Stimulated activated CD8-positive, alpha-beta memory T cell treated with anti-CD3 and anti-CD28 coated beads, Interleukin-15, amount 100 ng/mL, for 4 hours (primary cell): ENCODE data around the gene TREML1.
"Not testable (repeated sequence)": the region's sequence is repeated elsewhere in the genome, so short reads cannot be mapped to it uniquely, and the experiment has no call there.

ENCODE experiments used
- DNase-seq, 2 donors: peaks; one replicate each; pipeline ENCODE4 v3.0.0-alpha.2; 2020; ENCODE audit warnings: low read depth in 2 of 2

TREML1 gene

DNA sequence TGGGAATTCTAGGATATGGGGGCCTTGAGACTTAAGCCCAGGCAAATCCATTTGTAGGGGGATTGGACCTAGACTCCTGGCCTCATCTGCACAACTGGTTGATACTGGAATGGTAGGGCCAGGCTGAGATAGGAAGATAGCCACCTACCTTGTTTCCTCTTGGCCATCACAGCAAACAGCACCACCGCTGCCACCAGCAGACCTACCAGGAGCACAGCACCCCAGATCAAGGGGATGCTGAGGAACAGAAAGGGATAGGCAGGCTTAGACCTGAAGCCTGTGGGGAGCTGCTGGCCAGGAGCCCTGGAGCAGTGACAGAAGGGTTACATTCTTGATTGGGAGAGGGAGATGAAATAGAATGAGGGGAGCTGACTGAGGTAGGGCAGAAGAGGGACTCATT is 3.5 kb downstream of the TREML1 start:
- DNase-seq = no peak

DNA sequence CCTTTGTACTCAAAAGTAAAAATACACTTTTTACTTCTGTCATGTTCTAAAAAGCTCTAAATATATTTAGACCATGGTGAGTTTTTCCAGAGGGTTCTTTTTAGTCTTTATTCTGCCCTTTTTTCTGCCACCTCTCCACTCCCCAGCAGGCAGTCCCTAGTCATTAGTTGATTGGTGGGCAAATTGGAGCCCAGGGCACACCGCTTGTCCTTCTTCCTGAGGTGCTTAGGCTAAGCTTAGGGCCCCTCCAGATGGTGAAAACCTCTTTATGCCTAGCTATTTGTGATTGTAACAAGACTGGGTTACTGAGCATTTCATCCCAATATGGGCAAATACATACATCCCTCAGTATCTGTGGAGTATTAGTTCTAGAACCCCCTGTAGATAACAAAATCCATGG is 6.2 kb downstream of the TREML1 start:
- no peak for DNase-seq

DNA sequence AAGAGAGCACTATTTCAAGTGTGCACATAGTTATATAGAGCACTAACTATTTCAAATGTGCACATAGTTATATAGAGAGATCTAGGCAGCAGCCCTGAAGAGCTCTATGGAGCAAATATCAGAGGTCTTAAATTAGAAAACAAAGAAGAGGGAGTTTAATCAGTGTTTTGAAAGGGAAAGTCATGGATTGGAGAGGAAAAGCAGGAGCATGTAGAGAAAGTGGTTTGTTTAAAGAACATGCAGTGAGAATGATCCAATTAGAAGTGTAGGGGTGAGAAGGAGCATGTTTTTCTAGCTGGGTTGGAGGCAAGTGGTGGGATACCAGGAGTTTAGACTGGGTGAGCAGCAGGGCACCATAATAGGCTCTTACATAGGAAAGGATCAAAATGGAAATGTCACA is 17.2 kb downstream of the TREML1 start:
- no peak for DNase-seq

DNA sequence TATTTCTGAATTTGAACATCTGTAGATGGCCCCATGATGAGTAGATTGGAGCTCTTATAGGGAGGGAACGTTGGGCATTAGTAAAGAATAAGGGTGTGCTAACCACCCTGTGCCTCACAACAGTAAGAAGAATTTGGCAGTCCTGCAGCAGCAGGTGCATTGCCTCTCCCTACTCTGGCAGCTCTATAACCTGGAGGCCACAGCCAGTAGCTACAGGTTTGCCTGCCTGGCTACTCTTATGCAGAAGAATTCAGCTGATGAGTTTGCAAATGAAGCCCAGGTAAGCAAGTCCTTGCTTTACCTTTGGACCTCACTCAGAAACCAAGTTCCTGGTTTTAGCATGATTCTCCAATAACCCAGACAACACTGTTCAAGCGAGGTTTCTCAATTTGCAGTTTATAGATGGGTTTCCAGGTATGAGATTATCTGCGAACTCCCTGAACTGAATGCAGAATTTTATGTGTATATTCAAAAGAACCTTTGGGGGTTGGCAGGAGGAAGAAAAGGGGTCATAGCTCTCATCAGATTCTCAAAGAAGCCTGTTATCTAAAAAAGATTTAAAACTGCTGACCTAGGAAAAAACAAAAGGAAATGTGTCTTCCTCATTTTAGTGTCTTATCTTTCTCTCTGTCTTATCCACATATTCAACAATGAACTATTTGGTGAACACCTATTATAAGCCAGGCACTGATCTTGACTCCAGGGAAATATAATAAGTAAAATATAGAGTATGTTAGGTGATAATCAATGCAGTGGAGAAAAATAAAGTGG is 18.9 kb downstream of the TREML1 start:
- DNase-seq = no peak

DNA sequence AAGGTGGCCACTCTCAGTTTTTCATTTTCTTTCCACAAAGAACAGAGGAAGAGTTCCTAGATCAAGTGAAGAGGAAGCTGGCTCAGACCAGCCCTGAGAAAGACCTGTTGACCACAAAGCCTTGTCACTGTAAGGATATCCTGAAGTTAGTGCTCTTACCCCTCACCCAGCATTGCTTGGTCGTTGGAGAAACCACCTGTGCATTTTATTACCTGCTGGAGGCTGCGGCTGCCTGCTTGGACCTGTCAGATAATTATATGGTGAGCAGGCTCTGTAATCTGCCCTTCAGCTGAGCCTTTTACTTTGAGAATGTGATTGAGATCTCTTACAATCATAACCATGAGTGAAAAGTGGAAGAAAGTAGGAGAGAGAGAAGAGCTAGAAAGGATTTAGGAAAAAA is 21.9 kb downstream of the TREML1 start:
- DNase-seq = no peak

DNA sequence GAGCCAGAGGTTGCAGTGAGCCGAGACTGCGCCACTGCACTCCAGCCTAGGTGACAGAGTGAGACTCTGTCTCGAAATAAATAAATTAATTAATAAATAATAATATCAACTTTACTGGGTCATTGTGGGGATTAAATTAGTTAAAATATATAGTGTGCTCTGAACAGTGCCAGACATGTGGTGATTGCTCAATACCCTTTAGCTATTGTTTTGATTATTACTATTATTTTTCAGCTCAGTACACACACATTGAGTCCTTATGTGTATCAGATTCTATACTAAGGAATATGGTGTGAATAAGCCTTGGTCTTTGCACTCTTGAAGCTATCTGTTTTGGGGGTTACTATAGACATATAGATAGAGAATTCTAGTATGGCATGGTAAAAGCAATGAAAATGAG is 28.9 kb downstream of the TREML1 start:
- no peak for DNase-seq

DNA sequence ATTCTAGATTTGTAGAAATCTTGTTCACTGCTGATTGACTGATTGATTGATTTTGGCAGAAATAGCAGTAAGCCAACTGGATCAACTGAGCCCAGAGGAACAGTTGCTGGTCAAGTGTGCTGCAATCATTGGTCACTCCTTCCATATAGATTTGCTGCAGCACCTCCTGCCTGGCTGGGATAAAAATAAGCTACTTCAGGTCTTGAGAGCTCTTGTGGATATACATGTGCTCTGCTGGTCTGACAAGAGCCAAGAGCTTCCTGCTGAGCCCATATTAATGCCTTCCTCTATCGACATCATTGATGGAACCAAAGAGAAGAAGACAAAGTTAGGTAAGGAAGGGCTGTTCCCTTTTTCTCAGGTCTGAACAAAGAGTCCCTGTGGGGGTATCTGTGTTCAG is 31.2 kb downstream of the TREML1 start:
- no peak for DNase-seq

DNA sequence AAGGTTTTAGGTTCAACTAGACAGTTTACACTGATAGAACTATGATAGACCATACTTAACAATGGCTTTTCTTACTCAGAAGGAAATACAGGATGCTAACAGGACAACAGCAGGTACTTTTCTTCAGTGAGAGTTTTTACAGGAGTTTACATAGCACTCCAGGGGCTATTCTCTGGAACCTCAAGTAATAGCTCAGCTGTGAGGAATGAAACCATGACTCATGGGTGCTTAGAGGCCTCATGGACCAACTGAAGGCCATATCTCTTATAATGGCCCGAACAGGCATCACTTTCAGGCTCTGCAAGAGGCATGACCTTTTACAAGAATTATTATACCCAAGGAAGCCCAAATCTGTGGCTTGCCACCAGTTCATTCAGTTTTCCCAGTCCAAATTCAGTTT is 31.8 kb downstream of the TREML1 start:
- DNase-seq = no peak

DNA sequence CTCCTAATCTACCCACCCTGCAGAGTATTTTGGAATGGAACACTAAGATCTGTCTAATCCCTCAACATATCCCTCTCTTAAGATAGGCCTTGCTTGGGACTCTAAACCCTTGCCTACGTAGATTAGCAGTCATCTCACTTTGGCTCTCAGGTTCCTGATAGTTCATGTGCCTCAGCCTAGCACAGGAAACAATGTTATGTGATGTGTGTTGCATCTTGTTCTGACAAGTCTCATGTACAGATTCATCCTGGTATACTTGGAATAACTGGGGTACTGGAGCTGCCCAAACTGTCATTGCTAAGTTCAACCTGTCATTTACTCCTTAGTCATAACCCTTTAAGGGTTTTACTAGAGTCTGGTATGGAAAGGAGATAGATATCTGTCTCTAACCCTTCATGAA is 34.1 kb downstream of the TREML1 start:
- DNase-seq = no peak

DNA sequence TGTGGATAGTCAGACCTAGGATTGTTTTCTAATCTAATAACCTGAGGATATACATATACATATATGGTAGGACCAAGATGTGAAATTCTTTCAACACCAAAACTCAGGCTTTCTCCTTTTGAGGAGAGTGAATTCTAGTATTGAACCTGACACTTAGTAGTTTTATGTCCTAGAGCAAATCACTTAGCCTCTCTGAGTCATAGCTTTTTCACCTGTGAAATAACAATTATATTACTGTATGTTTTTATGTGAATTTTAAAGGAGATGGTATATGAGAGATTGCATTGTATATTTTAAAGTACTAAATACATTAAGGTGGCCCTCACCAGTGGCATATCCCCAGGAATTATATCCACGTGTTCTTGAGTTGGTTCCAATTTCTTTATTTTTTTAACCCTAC is 34.6 kb downstream of the TREML1 start:
- no peak for DNase-seq

DNA sequence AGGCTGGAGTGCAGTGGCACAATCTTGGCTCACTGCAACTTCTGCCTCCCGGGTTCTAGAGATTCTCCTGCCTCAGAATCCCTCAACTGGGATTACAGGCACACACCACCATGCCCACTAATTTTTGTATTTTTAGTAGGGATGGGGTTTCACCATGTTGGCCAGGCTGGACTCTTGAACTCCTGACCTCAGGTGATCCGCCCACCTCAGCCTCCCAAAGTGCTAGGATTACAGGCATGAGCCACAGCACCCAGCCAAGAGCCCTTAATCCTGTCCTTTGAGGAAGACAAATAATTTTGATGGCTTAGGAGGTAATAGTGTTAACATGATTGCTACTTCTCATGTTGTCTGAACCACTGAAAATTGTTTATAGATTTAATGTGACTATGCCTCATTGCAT is 39.1 kb downstream of the TREML1 start:
- DNase-seq = not testable (repeated sequence)

DNA sequence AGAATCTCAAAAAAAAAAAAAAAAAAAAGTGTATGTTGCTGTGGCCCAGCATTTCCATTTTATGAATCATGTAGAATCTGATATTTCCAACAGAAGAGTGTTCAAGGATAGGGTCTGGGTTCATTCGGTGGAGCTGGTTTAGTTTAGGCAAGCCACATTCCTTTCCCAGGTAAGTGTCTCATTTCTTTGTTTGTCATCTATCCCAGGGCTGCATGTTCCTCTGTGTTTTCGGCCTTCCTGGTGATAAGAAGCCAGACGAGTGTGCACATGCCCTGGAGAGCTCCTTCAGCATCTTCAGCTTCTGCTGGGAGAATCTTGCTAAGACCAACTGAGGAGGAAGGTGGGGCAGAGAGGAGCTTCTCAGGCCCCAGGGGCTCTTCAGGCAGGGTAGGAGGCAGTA is 43.1 kb downstream of the TREML1 start:
- DNase-seq = no peak

DNA sequence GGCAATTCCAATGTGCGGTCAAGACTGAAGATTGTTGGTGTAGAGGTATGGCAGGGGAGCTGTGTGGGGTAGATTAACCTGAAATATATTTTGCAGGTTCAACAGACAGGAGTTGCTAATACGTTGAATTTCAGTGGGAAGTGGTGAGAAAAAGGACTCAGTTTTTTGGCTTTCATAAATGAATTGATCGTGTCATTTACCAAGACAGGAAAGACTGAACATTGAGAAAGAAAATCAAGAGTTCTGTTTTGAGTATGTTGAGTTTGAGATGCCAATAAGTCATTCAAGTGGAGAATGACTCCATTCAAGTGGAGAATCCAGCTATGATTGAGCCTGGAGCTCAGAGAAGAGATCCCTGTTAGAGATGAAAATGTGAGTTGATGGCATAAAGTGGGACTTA is 50.3 kb downstream of the TREML1 start:
- DNase-seq = no peak

DNA sequence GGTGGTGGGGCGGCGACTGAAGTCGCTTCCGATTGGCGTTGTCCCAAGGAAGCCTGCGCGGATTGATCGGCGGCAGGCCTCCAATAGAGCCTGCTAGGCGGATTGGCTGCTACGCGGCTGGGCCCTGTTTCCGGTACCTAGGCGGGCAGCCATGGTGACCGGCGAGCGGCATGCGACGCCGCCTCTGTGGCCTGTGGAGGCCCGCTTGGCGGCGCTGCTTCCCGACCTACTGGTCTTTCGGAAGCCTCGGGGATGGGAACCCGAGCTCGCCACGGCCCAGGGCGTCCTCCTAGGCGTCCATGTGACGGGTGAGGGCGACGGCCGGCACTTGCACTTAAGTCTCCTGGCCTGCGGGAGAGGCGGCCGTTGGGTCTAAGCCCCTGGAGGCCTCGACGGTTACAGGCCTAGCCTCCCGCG is 53.3 kb downstream of the TREML1 start:
- DNase-seq = no peak
